Left ventricle myocardium inferior (tissue), 1 donor: ENCODE data around the gene PDCD10. TPM values are rescaled to one million over a fixed set of nuclear protein-coding genes. Genes with fewer than 3 reads are reported as not detected.

Experiments used
- DNase-seq: peaks from one replicate; pipeline ENCODE4 v3.0.0-alpha.2; 2020
- H3K27ac ChIP-seq: fragments of 200-600 bp; replicated peaks from 2 replicates; pipeline ENCODE4 v1.8.0; 2021
- H3K27me3 ChIP-seq: fragments of 200-600 bp; 2 replicates; pipeline ENCODE4 v1.8.0; 2021; ENCODE audit warnings: low read depth
- H3K36me3 ChIP-seq: fragments of 200-600 bp; 2 replicates; pipeline ENCODE4 v1.8.0; 2021
- H3K4me1 ChIP-seq: fragments of 200-600 bp; 2 replicates; pipeline ENCODE4 v1.8.0; 2021
- H3K4me3 ChIP-seq: fragments of 200-600 bp; 2 replicates; pipeline ENCODE4 v1.8.0; 2021; ENCODE audit warnings: mild to moderate bottlenecking, moderate library complexity
- H3K9me3 ChIP-seq: fragments of 200-600 bp; replicated peaks from 2 replicates; pipeline ENCODE4 v1.8.0; 2021
- intact Hi-C: fragments of 100-400 bp; cut with micrococcal nuclease; formaldehyde crosslinking; loops from one replicate; pipeline ENCODE4 v1.11.0; 2022
- total RNA-seq: library from RNA; stranded (reverse); fragmentation: NEBNext Ultra II Directional; extraction: Animal tissue kit (Norgen Biotek cat#: 25700); gene quantifications from one replicate; pipeline ENCODE4 v1.2.1, GENCODE V29; 2021
- TF ChIP-seq, protein P1 (sequence below): fragments of 200-600 bp; IDR thresholded peaks from 2 replicates; pipeline ENCODE4 v1.8.0; 2021; ENCODE audit warnings: antibody characterized with exemption, mild to moderate bottlenecking, borderline replicate concordance
- donor health status: DM: no; HTN: yes; CAD: no; lungs with severe emphysema.

Gene PDCD10
- total RNA-seq, 1 donor from 2014 or later = 35.1 TPM

DNA sequence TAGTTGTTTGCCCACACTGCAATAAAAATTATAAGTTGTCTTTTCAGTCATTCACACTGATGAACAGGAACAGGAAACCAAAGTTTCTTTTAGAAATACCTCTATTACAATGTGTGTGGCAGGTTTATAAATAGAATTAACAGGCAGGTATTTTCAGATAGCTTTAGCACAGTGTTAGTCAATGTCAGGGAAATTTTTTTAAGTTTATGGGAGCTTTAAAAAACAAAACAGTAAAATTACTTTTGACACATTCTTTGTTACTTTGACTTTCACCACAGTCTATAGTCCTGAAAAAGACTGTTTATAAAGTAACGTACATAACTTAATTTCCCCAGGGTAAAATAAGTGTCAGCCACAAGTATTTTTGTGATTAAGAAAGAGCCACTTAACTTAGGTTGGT, 38.9 kb upstream of the PDCD10 start:
- TF ChIP-seq, protein P1, sequence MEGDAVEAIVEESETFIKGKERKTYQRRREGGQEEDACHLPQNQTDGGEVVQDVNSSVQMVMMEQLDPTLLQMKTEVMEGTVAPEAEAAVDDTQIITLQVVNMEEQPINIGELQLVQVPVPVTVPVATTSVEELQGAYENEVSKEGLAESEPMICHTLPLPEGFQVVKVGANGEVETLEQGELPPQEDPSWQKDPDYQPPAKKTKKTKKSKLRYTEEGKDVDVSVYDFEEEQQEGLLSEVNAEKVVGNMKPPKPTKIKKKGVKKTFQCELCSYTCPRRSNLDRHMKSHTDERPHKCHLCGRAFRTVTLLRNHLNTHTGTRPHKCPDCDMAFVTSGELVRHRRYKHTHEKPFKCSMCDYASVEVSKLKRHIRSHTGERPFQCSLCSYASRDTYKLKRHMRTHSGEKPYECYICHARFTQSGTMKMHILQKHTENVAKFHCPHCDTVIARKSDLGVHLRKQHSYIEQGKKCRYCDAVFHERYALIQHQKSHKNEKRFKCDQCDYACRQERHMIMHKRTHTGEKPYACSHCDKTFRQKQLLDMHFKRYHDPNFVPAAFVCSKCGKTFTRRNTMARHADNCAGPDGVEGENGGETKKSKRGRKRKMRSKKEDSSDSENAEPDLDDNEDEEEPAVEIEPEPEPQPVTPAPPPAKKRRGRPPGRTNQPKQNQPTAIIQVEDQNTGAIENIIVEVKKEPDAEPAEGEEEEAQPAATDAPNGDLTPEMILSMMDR = no peak
- DNase-seq = no peak
- intact Hi-C loops = no loop called here
- Histone ChIP-seq H3K4me1 (no peaks in the 10 kb centered on the region), H3K9me3 (peaks cover 15% of the 10 kb centered on the region), H3K4me3 (no peak overlapping the region), H3K36me3 (no peaks in the 10 kb centered on the region), H3K27me3 (no peaks in the 10 kb centered on the region), H3K27ac (no peak overlapping the region)

DNA sequence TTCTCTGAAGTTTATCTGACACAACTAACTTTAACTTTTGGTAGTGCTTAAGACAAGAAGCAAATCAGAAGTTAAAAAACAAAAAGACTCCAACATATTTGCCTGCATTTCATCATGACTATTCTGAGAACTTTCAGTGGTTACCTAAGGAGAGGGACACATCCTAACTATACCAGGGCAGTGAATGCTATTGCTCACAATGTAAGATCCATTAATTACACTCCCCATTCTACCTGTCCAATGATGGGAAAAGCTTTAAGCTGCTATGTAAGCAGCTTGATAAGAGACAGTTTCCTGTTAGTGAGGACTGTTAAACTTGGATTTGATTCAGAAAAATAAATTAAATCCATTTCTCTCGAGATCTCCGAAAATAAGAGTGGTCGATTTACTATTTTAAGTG, 38.3 kb upstream of the PDCD10 start:
- no peak overlapping the region for H3K27ac ChIP-seq
- no peak for DNase-seq
- peaks cover 9% of the 10 kb centered on the region for H3K9me3 ChIP-seq
- H3K27me3 ChIP-seq = no peaks in the 10 kb centered on the region
- intact Hi-C loops = no loop called here
- no peaks in the 10 kb centered on the region for H3K36me3 ChIP-seq
- no peaks in the 10 kb centered on the region for H3K4me1 ChIP-seq
- TF ChIP-seq, protein P1 = no peak
- no peak overlapping the region for H3K4me3 ChIP-seq

DNA sequence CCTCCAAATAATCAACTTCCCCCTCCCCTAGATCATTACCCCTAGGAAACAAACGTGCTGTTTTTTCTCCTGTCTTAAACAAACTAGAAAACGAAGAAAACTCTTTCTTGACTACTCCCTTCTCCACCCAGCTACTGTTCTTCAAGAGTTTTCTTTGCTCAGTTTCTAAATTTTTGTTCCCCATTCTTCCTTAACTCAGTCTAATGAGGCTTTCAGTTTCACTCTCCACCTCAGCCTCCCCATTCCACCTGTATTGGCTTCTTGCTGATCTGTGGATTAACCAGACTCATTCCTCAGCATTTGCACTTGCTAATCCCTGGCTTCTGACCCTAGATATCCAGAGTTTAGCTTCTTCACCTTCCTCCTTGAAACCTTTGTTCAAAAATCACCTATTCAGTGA, 27.6 kb upstream of the PDCD10 start:
- H3K4me3 ChIP-seq = no peak overlapping the region
- H3K4me1 ChIP-seq = no peaks in the 10 kb centered on the region
- no peak for DNase-seq
- no peak overlapping the region for H3K27ac ChIP-seq
- H3K36me3 ChIP-seq = no peaks in the 10 kb centered on the region
- intact Hi-C loops = no loop called here
- TF ChIP-seq, protein P1 = no peak
- no peaks in the 10 kb centered on the region for H3K27me3 ChIP-seq
- peaks cover 13% of the 10 kb centered on the region for H3K9me3 ChIP-seq

DNA sequence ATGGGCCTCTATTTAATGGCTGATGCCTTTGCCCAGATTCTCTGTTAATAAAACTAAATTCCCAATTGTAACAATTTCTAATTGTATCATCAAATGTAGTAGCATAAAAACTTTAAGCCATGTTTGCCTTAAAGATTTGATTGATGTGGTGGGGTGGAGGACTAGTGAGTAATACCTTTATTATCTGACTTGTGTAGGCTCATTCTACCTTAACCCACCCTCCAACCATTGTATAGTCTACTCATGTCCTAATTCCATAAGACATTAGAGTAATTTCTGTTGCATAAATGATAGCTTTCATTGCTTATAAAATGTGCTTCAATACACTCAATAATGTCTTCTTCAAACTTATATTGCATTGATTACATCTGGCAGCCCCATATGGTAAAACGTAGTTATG, 26.6 kb upstream of the PDCD10 start:
- no peaks in the 10 kb centered on the region for H3K27me3 ChIP-seq
- no peaks in the 10 kb centered on the region for H3K4me1 ChIP-seq
- no peaks in the 10 kb centered on the region for H3K36me3 ChIP-seq
- TF ChIP-seq, protein P1 = no peak
- H3K4me3 ChIP-seq = no peak overlapping the region
- H3K27ac ChIP-seq = no peak overlapping the region
- intact Hi-C loops = no loop called here
- H3K9me3 ChIP-seq = peaks cover 5% of the 10 kb centered on the region
- no peak for DNase-seq

DNA sequence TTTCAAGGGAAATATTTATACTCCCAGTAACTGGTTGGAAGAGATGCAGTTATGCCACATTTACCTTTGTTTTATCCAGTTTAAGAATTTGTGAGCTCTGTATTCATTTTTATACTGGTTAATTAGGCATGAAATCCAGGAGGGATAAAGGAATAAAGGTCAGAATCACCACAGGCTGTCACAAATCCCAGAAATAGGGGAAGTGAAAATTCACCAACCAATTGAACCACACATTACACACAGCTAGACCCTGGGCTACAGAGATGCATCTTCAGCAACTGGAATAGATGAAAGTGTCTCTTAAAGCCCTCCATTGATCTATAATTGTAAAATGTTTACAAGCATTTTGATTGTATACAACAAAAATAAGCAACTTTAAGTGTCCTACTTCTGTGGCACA, 19.4 kb upstream of the PDCD10 start:
- Histone ChIP-seq H3K9me3 (no peaks in the 10 kb centered on the region), H3K36me3 (no peaks in the 10 kb centered on the region), H3K27me3 (no peaks in the 10 kb centered on the region), H3K4me3 (no peak overlapping the region), H3K27ac (no peak overlapping the region), H3K4me1 (peaks cover 15% of the 10 kb centered on the region)
- intact Hi-C loops = no loop called here
- TF ChIP-seq, protein P1 = no peak
- DNase-seq = no peak
